ENCODE measurements around the gene LYSMD2.

GRCh38 chr15:51732646-51733045 lies 4.8 kb downstream of the LYSMD2 start:
- TF ChIP-seq, protein P1, sequence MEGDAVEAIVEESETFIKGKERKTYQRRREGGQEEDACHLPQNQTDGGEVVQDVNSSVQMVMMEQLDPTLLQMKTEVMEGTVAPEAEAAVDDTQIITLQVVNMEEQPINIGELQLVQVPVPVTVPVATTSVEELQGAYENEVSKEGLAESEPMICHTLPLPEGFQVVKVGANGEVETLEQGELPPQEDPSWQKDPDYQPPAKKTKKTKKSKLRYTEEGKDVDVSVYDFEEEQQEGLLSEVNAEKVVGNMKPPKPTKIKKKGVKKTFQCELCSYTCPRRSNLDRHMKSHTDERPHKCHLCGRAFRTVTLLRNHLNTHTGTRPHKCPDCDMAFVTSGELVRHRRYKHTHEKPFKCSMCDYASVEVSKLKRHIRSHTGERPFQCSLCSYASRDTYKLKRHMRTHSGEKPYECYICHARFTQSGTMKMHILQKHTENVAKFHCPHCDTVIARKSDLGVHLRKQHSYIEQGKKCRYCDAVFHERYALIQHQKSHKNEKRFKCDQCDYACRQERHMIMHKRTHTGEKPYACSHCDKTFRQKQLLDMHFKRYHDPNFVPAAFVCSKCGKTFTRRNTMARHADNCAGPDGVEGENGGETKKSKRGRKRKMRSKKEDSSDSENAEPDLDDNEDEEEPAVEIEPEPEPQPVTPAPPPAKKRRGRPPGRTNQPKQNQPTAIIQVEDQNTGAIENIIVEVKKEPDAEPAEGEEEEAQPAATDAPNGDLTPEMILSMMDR (conservative IDR thresholded peaks at IDR 0.05 in 1 of 2, IDR thresholded peaks at IDR 0.05 in 1 of 2; ENCODE audit: extremely low read depth in 1 of 2, insufficient read depth in 1 of 2, low read depth in 1 of 2, low read length in 2 of 2): no peak
- TF ChIP-seq EZH2 (IDR thresholded peaks at IDR 0.05; ENCODE audit: borderline replicate concordance, low read length): no peak

Data from mammary epithelial cell (primary cell).